GM12865 (cell line): ENCODE data around the gene EGFL7.
"Not testable (repeated sequence)": the region's sequence is repeated elsewhere in the genome, so short reads cannot be mapped to it uniquely, and the experiment has no call there.

ENCODE experiments used
- DNase-seq: peaks from one replicate; pipeline ENCODE4 v3.0.0; 2010; ENCODE audit warnings: low read depth
- H3K4me3 ChIP-seq: 2 replicates; pipeline ENCODE4 v1.5.1; 2011; ENCODE audit warnings: mild to moderate bottlenecking, low read depth, low read length, control low read depth
- CTCF ChIP-seq: IDR thresholded peaks from 2 replicates; pipeline ENCODE4 v1.5.1; 2011; ENCODE audit warnings: low read length, control low read depth, low read depth, inconsistent platforms; ENCODE audit not compliant: insufficient read depth; ENCODE audit errors: missing control alignments

Gene EGFL7

DNA sequence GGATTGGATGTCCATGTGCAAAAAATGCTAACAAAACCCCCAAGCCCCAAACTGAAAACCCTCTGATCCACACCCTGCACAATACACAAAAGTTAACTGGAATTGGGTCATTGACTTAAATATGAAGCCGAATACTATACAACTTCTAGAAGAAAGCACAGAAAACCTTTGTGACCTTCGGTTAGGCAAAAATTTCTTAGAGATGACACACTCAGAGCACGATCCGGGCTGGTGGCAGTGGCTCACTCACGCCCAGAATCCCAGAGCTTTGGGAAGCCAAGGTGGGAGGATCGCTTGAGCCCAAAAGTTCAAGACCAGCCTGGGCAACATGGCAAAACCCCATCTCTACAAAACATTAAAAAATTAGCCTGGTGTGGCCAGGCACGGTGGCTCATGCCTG, 47.8 kb downstream of the EGFL7 start:
- DNase-seq: no peak
- TF ChIP-seq CTCF: no peak
- H3K4me3 ChIP-seq: no peak overlapping the region

DNA sequence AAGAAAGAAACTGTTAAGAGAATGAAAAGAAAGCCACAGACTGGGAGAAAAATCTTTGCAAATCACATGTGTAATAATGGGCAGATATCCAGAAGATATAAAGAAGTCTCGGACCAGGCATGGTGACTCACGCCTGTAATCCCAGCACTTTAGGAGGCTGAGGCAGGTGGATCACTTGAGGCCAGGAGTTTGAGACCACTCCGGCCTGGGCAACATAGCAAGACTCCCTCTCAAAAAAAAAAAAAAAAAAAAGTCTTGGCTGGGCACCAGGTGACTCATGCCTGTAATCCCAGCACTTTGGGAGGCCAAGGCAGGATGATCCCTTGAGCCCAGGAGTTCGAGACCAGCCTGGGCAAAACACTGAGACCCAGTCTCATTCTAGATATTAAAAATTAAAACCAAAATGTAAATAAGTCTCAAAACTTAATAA, 48.5 kb downstream of the EGFL7 start:
- not testable (repeated sequence) for DNase-seq, H3K4me3 ChIP-seq

- DNase-seq: no peak
- no peak for TF ChIP-seq CTCF
Measured at GRCh38 chr9:136711751-136712689, 49.3 kb downstream of the EGFL7 start, which contains the start of gene DIPK1B. TSS of gene DIPK1B (plus strand) at chr9:136712572. CDS start at chr9:136712666, 94 bp downstream.

DNA sequence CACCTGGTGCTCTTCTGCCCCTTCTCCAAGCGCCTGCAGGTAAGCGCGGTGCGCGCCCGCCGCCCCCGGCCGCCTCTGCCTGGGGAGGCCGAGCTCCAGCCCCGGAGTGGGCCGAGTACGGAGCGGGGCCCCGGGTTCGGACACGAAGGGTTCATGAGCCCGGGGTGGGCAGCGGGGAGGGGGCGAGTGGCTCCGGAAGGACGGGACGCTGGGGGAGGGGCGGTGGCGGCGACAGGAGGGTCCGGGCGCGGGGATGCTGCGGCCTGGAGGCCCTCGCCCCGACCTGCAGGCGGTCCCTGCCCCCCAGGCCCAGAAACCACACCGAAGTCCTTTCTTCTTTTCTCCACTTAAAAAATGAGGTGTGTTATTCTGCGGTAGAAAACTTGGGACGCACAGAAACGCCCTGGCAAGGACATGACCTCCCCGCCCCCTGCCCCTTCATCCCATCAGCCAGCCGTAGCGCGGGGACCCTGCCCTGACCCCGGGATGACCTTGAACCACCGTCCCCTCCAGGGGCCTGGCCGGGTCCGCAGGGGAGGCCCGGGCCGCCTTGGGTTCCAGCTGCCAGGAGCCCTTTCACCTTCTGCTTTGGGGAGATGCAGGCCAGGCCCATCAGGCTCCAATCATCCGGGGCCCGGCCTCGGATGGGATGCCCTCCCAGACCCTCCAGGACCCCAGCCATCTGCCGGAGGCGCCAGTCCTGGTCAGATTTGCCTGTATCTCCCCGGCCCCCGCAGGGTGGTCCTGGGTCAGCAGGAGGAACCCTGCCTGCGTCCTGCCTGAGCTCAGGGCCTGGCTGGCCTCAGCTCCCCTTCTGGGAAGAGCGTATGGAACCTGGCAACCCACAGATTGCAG, 50.2 kb downstream of the EGFL7 start:
- no peak for DNase-seq
- H3K4me3 ChIP-seq: no peak overlapping the region
- no peak for TF ChIP-seq CTCF

More at GRCh38 chr9:136711751-136712689, 49.3 kb downstream of the EGFL7 start, which contains the start of gene DIPK1B:
- no peak within 1 kb of the TSS for H3K4me3 ChIP-seq

GRCh38 chr9:136713550-136713949, 50.8 kb downstream of the EGFL7 start:
- H3K4me3 ChIP-seq: no peak overlapping the region
- TF ChIP-seq CTCF: no peak
- DNase-seq: no peak

DNA sequence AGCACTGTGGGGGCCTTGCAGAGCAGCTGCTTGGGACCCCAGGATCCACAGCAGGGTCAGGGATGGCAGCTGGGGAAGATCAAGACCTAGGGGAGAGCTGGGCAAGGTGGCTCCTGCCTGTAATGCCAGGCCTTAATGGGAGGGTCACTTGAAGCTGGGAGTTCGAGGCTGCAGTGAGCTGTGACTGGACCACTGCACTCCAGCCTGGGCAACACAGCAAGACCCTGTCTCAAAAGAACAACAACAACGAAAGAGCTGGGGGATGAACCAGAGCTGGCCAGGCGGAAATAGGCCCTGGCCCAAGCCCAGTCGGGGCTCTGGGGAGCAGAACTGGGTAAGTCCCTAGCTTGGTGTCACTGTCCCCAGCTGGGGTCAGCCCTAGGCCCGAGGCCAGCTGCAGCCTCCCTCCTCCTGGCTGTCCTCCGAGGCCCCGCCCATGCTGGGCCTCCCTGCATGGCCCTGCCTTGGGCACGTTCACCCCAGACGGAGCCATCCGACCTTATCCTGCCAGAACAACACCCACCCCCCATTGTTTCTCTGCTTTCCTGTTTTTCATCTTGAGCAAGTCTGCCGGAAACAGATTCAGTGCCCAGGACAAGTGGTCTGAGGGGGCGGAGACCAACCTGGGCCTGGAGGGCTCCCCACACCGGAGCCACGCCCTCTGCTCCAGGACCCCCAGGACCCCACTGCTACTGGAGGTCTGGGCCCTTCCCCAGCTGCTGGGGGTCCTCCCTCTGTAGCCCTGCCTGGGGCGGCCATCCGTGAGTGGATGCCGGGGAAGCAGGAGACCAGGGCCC, 51.6 kb downstream of the EGFL7 start:
- DNase-seq: no peak
- TF ChIP-seq CTCF: no peak
- no peak overlapping the region for H3K4me3 ChIP-seq
